Esophagus squamous epithelium (tissue), 5 donors: Measurements from ENCODE around the gene ZNF175. TPM values are rescaled to one million over a fixed set of nuclear protein-coding genes. Genes with fewer than 3 reads are reported as not detected.

Experiments used
- DNase-seq: peaks from one replicate; lab custom pipeline; 2025; lab: John Stamatoyannopoulos, UW
- H3K27ac ChIP-seq, 4 donors: fragments of 200-600 bp; sonication (generic); one replicate each; pipeline ENCODE4 v1.5.1; 2016 to 2019; ENCODE audit warnings: mild to moderate bottlenecking in 1 of 4
- H3K27me3 ChIP-seq, 4 donors: fragments of 200-600 bp; sonication (generic); 1 replicate in 3 of 4; 2 replicates in 1 of 4; pipeline versions ENCODE4 v1.5.1 to v1.6.0; 2017 to 2021; ENCODE audit warnings: antibody characterized with exemption in 1 of 4
- H3K36me3 ChIP-seq, 3 donors: fragments of 200-600 bp; sonication (generic); one replicate each; pipeline ENCODE4 v1.5.1; 2016 to 2019
- H3K4me1 ChIP-seq, 3 donors: fragments of 200-600 bp; sonication (generic); one replicate each; pipeline ENCODE4 v1.5.1; 2017 to 2019
- H3K4me3 ChIP-seq, 4 donors: fragments of 200-600 bp; sonication (generic); 1 replicate in 3 of 4; 2 replicates in 1 of 4; pipeline ENCODE4 v1.5.1; 2016 to 2019; ENCODE audit warnings: mild to moderate bottlenecking in 2 of 4, moderate library complexity in 1 of 4
- H3K9me3 ChIP-seq, 3 donors: fragments of 200-600 bp; sonication (generic); one replicate each; pipeline ENCODE4 v1.5.1; 2016 to 2019
- POLR2A ChIP-seq, 4 donors: fragments of 450-650 bp; IDR thresholded peaks; one replicate each; pipeline ENCODE4 v1.6.1; 2017; ENCODE audit warnings: antibody characterized with exemption in 4 of 4, mild to moderate bottlenecking in 4 of 4, moderate library complexity in 3 of 4
- WGBS, 2 donors: methylation state at CpG; one replicate each; pipeline ENCODE4 v1.1.5; 2018; 5-methylcytosine and 5-hydroxymethylcytosine counted together
- intact Hi-C: fragments of 100-400 bp; cut with DNase I; formaldehyde crosslinking; loops from one replicate; pipeline ENCODE4 v1.15.0; 2022
- total RNA-seq, 4 donors: library from RNA; depleted of rRNA; stranded (reverse); fragments of >200 nt; gene quantifications; one replicate each; pipeline ENCODE4 v1.1.0, GENCODE V29; 2016
- TF ChIP-seq, protein P1 (sequence below), 6 experiments: fragments of 450-650 bp in 4 of 6; fragments of 200-600 bp in 2 of 6; sonication (generic) in 2 of 6; IDR thresholded peaks; one replicate each; pipeline ENCODE4 v1.5.1; 2016 to 2019; ENCODE audit warnings: antibody characterized with exemption in 6 of 6, mild to moderate bottlenecking in 4 of 6, moderate library complexity in 4 of 6
- donor health status: DM: yes; HTN: yes; CAD: no.

Gene ZNF175
- total RNA-seq, 4 donors from 2014 or later = 2.5 to 5.7 (median 2.9) TPM

DNA sequence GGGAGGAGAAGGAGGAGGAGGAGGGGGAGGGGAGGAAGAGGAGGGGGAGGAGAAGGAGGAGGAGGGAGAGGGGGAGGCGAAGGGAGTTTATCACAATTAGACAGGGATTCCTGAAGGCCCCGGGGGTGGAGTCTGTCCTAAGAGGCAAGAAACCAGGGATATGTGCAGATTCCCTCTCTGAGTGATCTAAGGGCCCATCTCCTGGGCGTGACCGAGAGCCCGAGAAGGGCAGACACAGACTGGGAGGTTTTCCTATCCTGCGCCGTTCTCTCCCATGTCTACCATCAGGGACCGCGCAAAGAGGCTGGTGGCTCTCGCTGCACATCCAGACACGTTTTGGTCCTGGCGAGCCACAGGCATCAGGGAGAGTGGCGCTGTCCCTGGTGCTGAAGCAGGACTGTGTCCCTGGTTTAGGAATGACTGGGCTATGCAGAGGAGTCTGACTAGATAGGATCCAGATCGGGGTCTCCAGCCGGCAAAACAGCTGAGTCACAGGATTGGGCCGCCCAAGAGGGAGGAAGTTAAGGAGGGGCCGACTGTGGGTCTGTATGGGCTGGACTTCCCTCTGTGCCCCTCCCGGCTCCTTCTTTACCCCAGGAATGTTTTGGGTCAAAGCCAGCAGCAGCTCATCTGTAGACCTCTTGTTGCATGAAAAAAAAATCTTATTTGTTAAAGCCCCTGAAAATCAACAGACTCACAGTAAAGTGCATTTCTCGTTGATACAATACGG, 17.9 kb upstream of the ZNF175 start:
- 11 to 19% methylated on average over 10 to 13 of the region's 20 CpGs for WGBS, 2 donors
- TF ChIP-seq POLR2A (IDR thresholded peaks at IDR 0.05) = no peak
- TF ChIP-seq, protein P1, sequence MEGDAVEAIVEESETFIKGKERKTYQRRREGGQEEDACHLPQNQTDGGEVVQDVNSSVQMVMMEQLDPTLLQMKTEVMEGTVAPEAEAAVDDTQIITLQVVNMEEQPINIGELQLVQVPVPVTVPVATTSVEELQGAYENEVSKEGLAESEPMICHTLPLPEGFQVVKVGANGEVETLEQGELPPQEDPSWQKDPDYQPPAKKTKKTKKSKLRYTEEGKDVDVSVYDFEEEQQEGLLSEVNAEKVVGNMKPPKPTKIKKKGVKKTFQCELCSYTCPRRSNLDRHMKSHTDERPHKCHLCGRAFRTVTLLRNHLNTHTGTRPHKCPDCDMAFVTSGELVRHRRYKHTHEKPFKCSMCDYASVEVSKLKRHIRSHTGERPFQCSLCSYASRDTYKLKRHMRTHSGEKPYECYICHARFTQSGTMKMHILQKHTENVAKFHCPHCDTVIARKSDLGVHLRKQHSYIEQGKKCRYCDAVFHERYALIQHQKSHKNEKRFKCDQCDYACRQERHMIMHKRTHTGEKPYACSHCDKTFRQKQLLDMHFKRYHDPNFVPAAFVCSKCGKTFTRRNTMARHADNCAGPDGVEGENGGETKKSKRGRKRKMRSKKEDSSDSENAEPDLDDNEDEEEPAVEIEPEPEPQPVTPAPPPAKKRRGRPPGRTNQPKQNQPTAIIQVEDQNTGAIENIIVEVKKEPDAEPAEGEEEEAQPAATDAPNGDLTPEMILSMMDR (IDR thresholded peaks at IDR 0.05) = no peak
- intact Hi-C loops = no loop called here
- Histone ChIP-seq H3K4me1 (no peaks in the 10 kb centered on the region), H3K36me3 (no peaks in the 10 kb centered on the region), H3K27me3 (peaks cover 0 to 59% (median 0%) of the 10 kb centered on the region in 4 donors), H3K9me3 (no peaks in the 10 kb centered on the region), H3K27ac (no peak overlapping the region), H3K4me3 (no peak overlapping the region)
- no peak for DNase-seq

DNA sequence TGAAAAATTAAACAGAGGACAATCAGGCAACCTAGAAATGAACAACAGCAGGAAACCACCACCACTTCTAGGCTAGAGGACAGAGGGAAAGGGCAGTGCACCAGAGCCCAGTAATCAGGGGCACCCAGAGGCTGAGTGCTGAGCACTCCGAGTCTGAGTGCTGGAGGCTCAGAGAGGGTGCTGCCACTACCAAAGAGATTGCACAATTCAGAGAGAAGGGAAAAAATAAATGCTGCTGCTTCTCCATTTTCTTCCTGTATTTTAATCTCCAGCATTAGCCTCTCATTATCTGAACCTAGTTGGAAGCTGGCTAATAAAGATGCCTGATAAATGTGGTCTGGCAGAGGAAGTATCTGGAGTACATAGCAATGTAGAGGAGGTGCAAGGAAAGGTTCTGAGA, 11.8 kb upstream of the ZNF175 start:
- H3K27me3 ChIP-seq = peaks cover 0 to 60% (median 2%) of the 10 kb centered on the region in 4 donors
- WGBS, 2 donors = 44 to 79% methylated on average over 1 of the region's 1 CpG
- H3K9me3 ChIP-seq = no peaks in the 10 kb centered on the region

GRCh38 chr19:51560339-51560738, 10.7 kb upstream of the ZNF175 start:
- no peak for DNase-seq
- Histone ChIP-seq H3K9me3 (no peaks in the 10 kb centered on the region), H3K36me3 (no peaks in the 10 kb centered on the region), H3K4me1 (no peaks in the 10 kb centered on the region), H3K27me3 (peaks cover 0 to 63% (median 2%) of the 10 kb centered on the region in 4 donors), H3K4me3 (no peak overlapping the region), H3K27ac (no peak overlapping the region)
- TF ChIP-seq, protein P1 (IDR thresholded peaks at IDR 0.05) = no peak
- TF ChIP-seq POLR2A (IDR thresholded peaks at IDR 0.05) = no peak
- 23% methylated on average over 2 to 4 of the region's 4 CpGs for WGBS, 2 donors
- intact Hi-C loops = no loop called here

More for the DNA sequence above, 11.8 kb upstream of the ZNF175 start:
- no peak for DNase-seq
- H3K4me3 ChIP-seq = no peak overlapping the region
- H3K36me3 ChIP-seq = no peaks in the 10 kb centered on the region
- no peaks in the 10 kb centered on the region for H3K4me1 ChIP-seq
- intact Hi-C loops = no loop called here
- no peak for TF ChIP-seq POLR2A (IDR thresholded peaks at IDR 0.05)
- TF ChIP-seq, protein P1 (IDR thresholded peaks at IDR 0.05) = no peak
- no peak overlapping the region for H3K27ac ChIP-seq

DNA sequence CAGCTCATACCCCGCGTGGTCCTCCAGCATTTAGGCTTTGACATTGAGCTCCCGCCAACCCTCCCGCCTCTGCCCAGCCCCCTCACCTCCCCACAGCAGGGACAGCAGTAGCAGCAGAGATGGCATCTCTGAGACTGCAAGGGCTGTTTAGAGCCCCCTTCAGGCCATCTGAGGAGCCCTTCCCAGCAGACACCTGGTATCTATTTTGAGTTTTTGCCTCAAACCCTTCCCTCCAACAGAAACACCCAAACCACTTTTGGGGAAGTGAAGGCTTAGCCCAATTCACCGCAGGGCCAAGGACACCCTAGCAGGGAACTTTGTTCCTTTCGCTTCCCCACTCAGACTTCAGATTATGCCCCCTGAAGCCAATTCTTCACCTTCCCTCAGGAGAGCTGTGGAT, 6.3 kb upstream of the ZNF175 start:
- H3K4me1 ChIP-seq = no peaks in the 10 kb centered on the region
- no peak overlapping the region for H3K4me3 ChIP-seq
- peaks cover 0 to 70% (median 2%) of the 10 kb centered on the region in 4 donors for H3K27me3 ChIP-seq
- 12 to 51% methylated on average over 3 to 4 of the region's 6 CpGs for WGBS, 2 donors
- intact Hi-C loops = no loop called here
- DNase-seq = no peak
- no peak overlapping the region for H3K27ac ChIP-seq
- no peak for TF ChIP-seq POLR2A (IDR thresholded peaks at IDR 0.05)
- TF ChIP-seq, protein P1 (IDR thresholded peaks at IDR 0.05) = no peak
- no peaks in the 10 kb centered on the region for H3K9me3 ChIP-seq
- no peaks in the 10 kb centered on the region for H3K36me3 ChIP-seq

DNA sequence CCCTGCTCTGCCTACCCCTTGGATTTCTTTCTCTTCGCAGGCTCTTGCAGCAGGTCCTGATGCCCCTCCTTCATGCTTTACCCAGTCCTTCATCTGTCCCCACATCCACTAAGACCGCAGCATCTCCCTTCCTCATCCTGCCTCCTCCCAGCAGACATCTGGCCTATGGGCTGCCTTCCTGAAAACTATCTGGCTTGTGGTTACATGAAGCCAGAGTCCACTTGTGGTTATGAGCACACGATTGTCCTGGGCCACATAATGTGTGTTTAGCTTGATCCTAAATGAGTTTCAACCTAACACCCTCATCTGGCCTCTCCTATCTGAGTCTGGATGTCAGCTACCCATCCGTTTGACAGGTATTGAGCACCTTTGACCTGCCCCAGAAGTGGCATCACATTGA, 5.5 kb upstream of the ZNF175 start:
- Histone ChIP-seq H3K27ac (no peak overlapping the region), H3K36me3 (no peaks in the 10 kb centered on the region), H3K27me3 (peaks cover 0 to 62% (median 2%) of the 10 kb centered on the region in 4 donors), H3K4me1 (no peaks in the 10 kb centered on the region), H3K4me3 (no peak overlapping the region), H3K9me3 (no peaks in the 10 kb centered on the region)
- DNase-seq = no peak
- TF ChIP-seq, protein P1 (IDR thresholded peaks at IDR 0.05) = no peak
- no peak for TF ChIP-seq POLR2A (IDR thresholded peaks at IDR 0.05)
- 60 to 63% methylated on average over 4 of the region's 4 CpGs for WGBS, 2 donors
- intact Hi-C loops = no loop called here
